Measurements from ENCODE around the gene AGAP1.

AGAP1 gene

GRCh38 chr2:235675678-235676535 lies 182.1 kb downstream of the AGAP1 start:
- TF ChIP-seq FOXP2 (optimal IDR thresholded peaks at IDR 0.05; ENCODE audit: borderline replicate concordance, extremely low read depth, extremely low read length, insufficient read depth) (no peak), POLR2AphosphoS5 (IDR thresholded peaks at IDR 0.05; ENCODE audit: low read depth, low read length) (no peak), TAF1 (IDR thresholded peaks at IDR 0.05; ENCODE audit: borderline replicate concordance, insufficient read depth, low read length) (no peak), REST (IDR thresholded peaks at IDR 0.05; ENCODE audit: insufficient read depth in 1 of 2, low read depth in 2 of 2, low read length in 2 of 2) (no peak), SIN3A (IDR thresholded peaks at IDR 0.05; ENCODE audit: borderline replicate concordance, insufficient read depth, low read length) (no peak)

- no peak for TF ChIP-seq TAF1 (IDR thresholded peaks at IDR 0.05; ENCODE audit: borderline replicate concordance, insufficient read depth, low read length)
- TF ChIP-seq POLR2AphosphoS5 (IDR thresholded peaks at IDR 0.05; ENCODE audit: low read depth, low read length): no peak
These were observed 182.6 kb downstream of the AGAP1 start for GRCh38 chr2:235676536-235676799.

GRCh38 chr2:235677276-235677788 lies 183.5 kb downstream of the AGAP1 start:
- TF ChIP-seq SIN3A (IDR thresholded peaks at IDR 0.05; ENCODE audit: borderline replicate concordance, insufficient read depth, low read length) (no peak), REST (IDR thresholded peaks at IDR 0.05; ENCODE audit: insufficient read depth in 1 of 2, low read depth in 2 of 2, low read length in 2 of 2) (no peak), POLR2AphosphoS5 (IDR thresholded peaks at IDR 0.05; ENCODE audit: low read depth, low read length) (no peak), TAF1 (IDR thresholded peaks at IDR 0.05; ENCODE audit: borderline replicate concordance, insufficient read depth, low read length) (no peak), FOXP2 (optimal IDR thresholded peaks at IDR 0.05; ENCODE audit: borderline replicate concordance, extremely low read depth, extremely low read length, insufficient read depth) (no peak)

GRCh38 chr2:235677937-235678336 lies 184.1 kb downstream of the AGAP1 start:
- TF ChIP-seq REST (IDR thresholded peaks at IDR 0.05; ENCODE audit: insufficient read depth in 1 of 2, low read depth in 2 of 2, low read length in 2 of 2): no peak
- TF ChIP-seq FOXP2 (optimal IDR thresholded peaks at IDR 0.05; ENCODE audit: borderline replicate concordance, extremely low read depth, extremely low read length, insufficient read depth): no peak
- no peak for TF ChIP-seq TAF1 (IDR thresholded peaks at IDR 0.05; ENCODE audit: borderline replicate concordance, insufficient read depth, low read length)
- TF ChIP-seq SIN3A (IDR thresholded peaks at IDR 0.05; ENCODE audit: borderline replicate concordance, insufficient read depth, low read length): no peak

GRCh38 chr2:235678712-235679111 lies 184.9 kb downstream of the AGAP1 start:
- TF ChIP-seq FOXP2 (optimal IDR thresholded peaks at IDR 0.05; ENCODE audit: borderline replicate concordance, extremely low read depth, extremely low read length, insufficient read depth) (no peak), TAF1 (IDR thresholded peaks at IDR 0.05; ENCODE audit: borderline replicate concordance, insufficient read depth, low read length) (no peak), POLR2AphosphoS5 (IDR thresholded peaks at IDR 0.05; ENCODE audit: low read depth, low read length) (no peak), SIN3A (IDR thresholded peaks at IDR 0.05; ENCODE audit: borderline replicate concordance, insufficient read depth, low read length) (no peak), REST (IDR thresholded peaks at IDR 0.05; ENCODE audit: insufficient read depth in 1 of 2, low read depth in 2 of 2, low read length in 2 of 2) (no peak)
